GM12875 (cell line): ENCODE data around the gene PCDH15.

Experiments used
- H3K4me3 ChIP-seq: one replicate; pipeline ENCODE4 v1.5.1; 2011; ENCODE audit warnings: low read depth, low read length, control low read depth
- CTCF ChIP-seq: IDR thresholded peaks from 2 replicates; pipeline ENCODE4 v1.5.1; 2011; ENCODE audit warnings: low read depth, mild to moderate bottlenecking, control low read depth, inconsistent platforms, low read length, moderate library complexity, borderline replicate concordance; ENCODE audit not compliant: insufficient read depth

The PCDH15 gene

GRCh38 chr10:53893061-53893460 is 908.0 kb downstream of the PCDH15 start:
- H3K4me3 ChIP-seq = no peak overlapping the region
- no peak for TF ChIP-seq CTCF

- no peak overlapping the region for H3K4me3 ChIP-seq
These were observed 914.4 kb downstream of the PCDH15 start for GRCh38 chr10:53886325-53887300.

GRCh38 chr10:53864846-53865245 is 936.2 kb downstream of the PCDH15 start:
- TF ChIP-seq CTCF = no peak
- H3K4me3 ChIP-seq = no peak overlapping the region

More at GRCh38 chr10:53886325-53887300, 914.4 kb downstream of the PCDH15 start:
- no peak for TF ChIP-seq CTCF

- no peak overlapping the region for H3K4me3 ChIP-seq
- TF ChIP-seq CTCF = no peak
These were observed 948.4 kb downstream of the PCDH15 start for GRCh38 chr10:53852450-53853175.

- no peak overlapping the region for H3K4me3 ChIP-seq
- no peak for TF ChIP-seq CTCF
These were observed 954.2 kb downstream of the PCDH15 start for GRCh38 chr10:53846809-53847208.

- no peak for TF ChIP-seq CTCF
These were observed 957.2 kb downstream of the PCDH15 start for GRCh38 chr10:53843736-53844362.

More at GRCh38 chr10:53843736-53844362, 957.2 kb downstream of the PCDH15 start:
- no peak overlapping the region for H3K4me3 ChIP-seq
